H1 (cell line): ENCODE results near the gene GAS6. TPM values are rescaled to one million over a fixed set of nuclear protein-coding genes. Genes with fewer than 3 reads are reported as not detected.

Experiments used
- CTCF ChIA-PET: fragments of 300-600 bp; sonication (Branson Sonifier 250); formaldehyde crosslinking; loops from one replicate; lab custom pipeline; 2021; ENCODE audit not compliant: partially characterized antibody; lab: Charles Lee
- POLR2A ChIA-PET: fragments of 300-600 bp; sonication (Branson Sonifier 250); formaldehyde crosslinking; loops from one replicate; lab custom pipeline; 2021; ENCODE audit warnings: inconsistent platforms; ENCODE audit not compliant: partially characterized antibody; lab: Charles Lee
- DNase-seq, 2 experiments: peaks; one replicate each; pipeline versions ENCODE4 v3.0.0 to v3.0.0-alpha.2; 2010 to 2022; ENCODE audit warnings: low spot score in 2 of 2, low read depth in 1 of 2, mixed read lengths in 1 of 2
- FAIRE-seq: peaks from 2 replicates; lab custom pipeline; 2011; peaks lifted over from hg19 to GRCh38; lab: Jason Lieb, UNC
- H2AFZ ChIP-seq: 2 replicates; pipeline ENCODE4 v1.8.1; 2012; ENCODE audit warnings: low read length, inconsistent platforms
- H2AK5ac ChIP-seq: 2 replicates; pipeline ENCODE4 v1.6.1; 2013; ENCODE audit warnings: low read depth, low read length
- H2BK120ac ChIP-seq: replicated peaks from 2 replicates; pipeline ENCODE3; 2013; ENCODE audit warnings: low read depth, low read length, inconsistent platforms
- H2BK12ac ChIP-seq: 2 replicates; pipeline ENCODE4 v1.6.1; 2013; ENCODE audit warnings: low read depth, low read length
- H2BK15ac ChIP-seq: 2 replicates; pipeline ENCODE4 v1.6.1; 2013; ENCODE audit warnings: low read length
- H2BK20ac ChIP-seq: 2 replicates; pipeline ENCODE4 v1.6.1; 2013; ENCODE audit warnings: low read length
- H2BK5ac ChIP-seq: 2 replicates; pipeline ENCODE4 v1.6.1; 2013; ENCODE audit warnings: low read depth, low read length
- H3K14ac ChIP-seq: 2 replicates; pipeline ENCODE4 v1.6.1; 2013; ENCODE audit warnings: inconsistent platforms; ENCODE audit not compliant: insufficient read length
- H3K18ac ChIP-seq: 2 replicates; pipeline ENCODE4 v1.6.1; 2013; ENCODE audit warnings: low read length; ENCODE audit errors: extremely low read depth
- H3K23ac ChIP-seq: 2 replicates; pipeline ENCODE4 v1.6.1; 2013; ENCODE audit warnings: inconsistent platforms; ENCODE audit not compliant: insufficient read length
- H3K23me2 ChIP-seq: 2 replicates; pipeline ENCODE4 v1.6.1; 2013; ENCODE audit warnings: low read depth, low read length
- H3K27ac ChIP-seq: 2 replicates; pipeline ENCODE4 v1.6.1; 2011; ENCODE audit warnings: low read depth, low read length, inconsistent platforms
- H3K27me3 ChIP-seq, 4 experiments: replicated peaks in 1 of 4; 1 replicate in 1 of 4; 2 replicates in 3 of 4; pipeline versions ENCODE4 v1.6.1 to v1.8.1; 2011 to 2013; ENCODE audit warnings: low read length in 3 of 4, mild to moderate bottlenecking in 3 of 4, inconsistent platforms in 2 of 4, mixed read lengths in 2 of 4, moderate library complexity in 1 of 4; ENCODE audit not compliant: control insufficient read depth in 3 of 4, insufficient read depth in 3 of 4; ENCODE audit errors: extremely low read depth in 1 of 4
- H3K36me3 ChIP-seq, 4 experiments: 2 replicates each; pipeline versions ENCODE4 v1.6.1 to v1.8.1; 2011 to 2013; ENCODE audit warnings: mild to moderate bottlenecking in 4 of 4, low read length in 3 of 4, moderate library complexity in 2 of 4, control low read depth in 1 of 4, inconsistent platforms in 1 of 4; ENCODE audit not compliant: insufficient read depth in 4 of 4, control insufficient read depth in 2 of 4
- H3K4ac ChIP-seq: replicated peaks from 2 replicates; pipeline ENCODE3; 2013; ENCODE audit warnings: low read length, low read depth, mixed read lengths, inconsistent platforms; ENCODE audit not compliant: insufficient read length
- H3K4me1 ChIP-seq, 4 experiments: replicated peaks in 1 of 4; 1 replicate in 1 of 4; 2 replicates in 3 of 4; pipeline versions ENCODE4 v1.6.1 to v1.8.1; 2011 to 2013; ENCODE audit warnings: low read length in 3 of 4, inconsistent platforms in 2 of 4, mixed read lengths in 1 of 4; ENCODE audit not compliant: insufficient read depth in 4 of 4, control insufficient read depth in 3 of 4
- H3K4me2 ChIP-seq, 2 experiments: 2 replicates each; pipeline versions ENCODE4 v1.6.1 to v1.8.1; 2011 to 2013; ENCODE audit warnings: low read depth in 2 of 2, low read length in 2 of 2, control low read depth in 1 of 2, inconsistent platforms in 1 of 2, mild to moderate bottlenecking in 1 of 2; ENCODE audit not compliant: insufficient read depth in 1 of 2
- H3K4me3 ChIP-seq, 4 experiments: fragments of 200-600, 300-600 bp in 1 of 4; sonication (generic), shearing (Covaris generic), sonication (Bioruptor Twin) in 1 of 4; 2 replicates each; pipeline versions ENCODE4 v1.5.1 to v1.8.1; 2011 to 2016; ENCODE audit warnings: low read length in 4 of 4, low read depth in 3 of 4, control low read depth in 2 of 4, inconsistent platforms in 2 of 4, mild to moderate bottlenecking in 2 of 4, mixed read lengths in 1 of 4, moderate library complexity in 1 of 4; ENCODE audit not compliant: insufficient read depth in 2 of 4; ENCODE audit errors: extremely low read depth in 1 of 4
- H3K56ac ChIP-seq: replicated peaks from 2 replicates; pipeline ENCODE3; 2013; ENCODE audit warnings: low read depth, mild to moderate bottlenecking, mixed read lengths, low read length, inconsistent platforms; ENCODE audit not compliant: insufficient read length
- H3K79me1 ChIP-seq: 2 replicates; pipeline ENCODE4 v1.6.1; 2013; ENCODE audit warnings: low read depth, low read length, control low read depth
- H3K79me2 ChIP-seq, 2 experiments: 2 replicates each; pipeline versions ENCODE4 v1.6.1 to v1.8.1; 2012 to 2013; ENCODE audit warnings: low read length in 2 of 2, mild to moderate bottlenecking in 2 of 2, inconsistent platforms in 1 of 2; ENCODE audit not compliant: insufficient read depth in 2 of 2, control insufficient read depth in 1 of 2
- H3K9ac ChIP-seq, 4 experiments: replicated peaks in 1 of 4; 1 replicate in 1 of 4; 2 replicates in 3 of 4; pipeline versions ENCODE4 v1.6.1 to v1.8.1; 2011 to 2013; ENCODE audit warnings: low read depth in 3 of 4, low read length in 3 of 4, control low read depth in 2 of 4, mild to moderate bottlenecking in 2 of 4, moderate library complexity in 2 of 4, inconsistent platforms in 1 of 4; ENCODE audit errors: extremely low read depth in 1 of 4
- H3K9me3 ChIP-seq, 2 experiments: 2 replicates each; pipeline versions ENCODE4 v1.6.1 to v1.8.1; 2012 to 2013; ENCODE audit warnings: mild to moderate bottlenecking in 2 of 2, moderate library complexity in 2 of 2, control low read depth in 1 of 2, inconsistent platforms in 1 of 2, low read depth in 1 of 2, low read length in 1 of 2, mixed read lengths in 1 of 2; ENCODE audit not compliant: insufficient read depth in 2 of 2
- H4K20me1 ChIP-seq, 2 experiments: replicated peaks in 1 of 2; 2 replicates each; pipeline versions ENCODE3 to v1.8.1; 2011 to 2013; ENCODE audit warnings: inconsistent platforms in 2 of 2, low read length in 2 of 2, mild to moderate bottlenecking in 1 of 2; ENCODE audit not compliant: insufficient read depth in 2 of 2, control insufficient read depth in 1 of 2
- H4K5ac ChIP-seq: 2 replicates; pipeline ENCODE4 v1.6.1; 2013; ENCODE audit warnings: low read length, low read depth, mixed read lengths, inconsistent platforms; ENCODE audit not compliant: insufficient read length
- H4K8ac ChIP-seq: 2 replicates; pipeline ENCODE4 v1.8.0; 2013; ENCODE audit warnings: mild to moderate bottlenecking, moderate library complexity, low read length, inconsistent platforms; ENCODE audit not compliant: insufficient read depth; ENCODE audit errors: extremely low read depth
- H4K91ac ChIP-seq: replicated peaks from 2 replicates; pipeline ENCODE3; 2013; ENCODE audit warnings: low read length, mixed read lengths, inconsistent platforms; ENCODE audit not compliant: insufficient read length
- ATF2 ChIP-seq: IDR thresholded peaks from 2 replicates; pipeline ENCODE4 v1.6.1; 2012; ENCODE audit warnings: low read length, inconsistent platforms
- BACH1 ChIP-seq: IDR thresholded peaks from 2 replicates; pipeline ENCODE4 v1.6.1; 2012; ENCODE audit warnings: low read length, improper control_type of control experiment
- BRCA1 ChIP-seq: IDR thresholded peaks from 2 replicates; pipeline ENCODE4 v1.6.1; 2012; ENCODE audit warnings: low read depth, low read length, improper control_type of control experiment
- FOSL1 ChIP-seq: IDR thresholded peaks from 2 replicates; pipeline ENCODE4 v1.6.1; 2011; ENCODE audit warnings: mild to moderate bottlenecking, low read depth, low read length, moderate library complexity; ENCODE audit not compliant: insufficient read depth
- GABPA ChIP-seq: IDR thresholded peaks from 2 replicates; pipeline ENCODE4 v1.6.1; 2011; ENCODE audit warnings: mild to moderate bottlenecking, low read length, moderate library complexity, borderline replicate concordance; ENCODE audit not compliant: insufficient read depth
- KDM5A ChIP-seq: fragments of 200-600 bp; IDR thresholded peaks from 2 replicates; pipeline ENCODE4 v1.7.1; 2012; ENCODE audit warnings: mild to moderate bottlenecking, low read length, inconsistent platforms, mixed read lengths
- PHF8 ChIP-seq: fragments of 200-600 bp; sonication (generic); conservative IDR thresholded peaks from 2 replicates; pipeline ENCODE4 v1.7.1; 2012; ENCODE audit warnings: low read depth, mild to moderate bottlenecking, inconsistent platforms, low read length, moderate library complexity
- RXRA ChIP-seq: IDR thresholded peaks from 2 replicates; pipeline ENCODE4 v1.6.1; 2011; ENCODE audit warnings: low read depth, mild to moderate bottlenecking, low read length, moderate library complexity; ENCODE audit not compliant: insufficient read depth
- SP2 ChIP-seq: IDR thresholded peaks from 2 replicates; pipeline ENCODE4 v1.6.1; 2012; ENCODE audit warnings: mild to moderate bottlenecking, low read length, inconsistent platforms
- SUZ12 ChIP-seq: fragments of 200-600 bp; sonication (generic); IDR thresholded peaks from 2 replicates; pipeline ENCODE4 v1.6.1; 2012; ENCODE audit warnings: mild to moderate bottlenecking, inconsistent platforms, low read length, moderate library complexity, mixed read lengths
- USF2 ChIP-seq: IDR thresholded peaks from 2 replicates; pipeline ENCODE4 v1.6.1; 2011; ENCODE audit warnings: low read length, improper control_type of control experiment
- WGBS, 2 experiments: shearing (Covaris generic) in 1 of 2; methylation state at CpG; one replicate each; pipeline versions ENCODE4 v1.1.6 to v1.1.7; 2013 to 2015; ENCODE audit warnings: low lambda C conversion rate in 2 of 2, mixed read lengths in 2 of 2, inconsistent platforms in 1 of 2, low coverage in 1 of 2, missing lambda C conversion rate in 1 of 2; ENCODE audit not compliant: insufficient replicate concordance in 2 of 2, insufficient coverage in 1 of 2, insufficient read length in 1 of 2; ENCODE audit errors: extremely low coverage in 1 of 2, missing lambda C conversion rate in 1 of 2; 5-methylcytosine and 5-hydroxymethylcytosine counted together
- polyA plus RNA-seq, 7 experiments: library from polyadenylated mRNA; depleted of rRNA in 3 of 7; stranded (reverse) in 5 of 7; unstranded in 2 of 7; fragments of >200 nt in 5 of 7; fragments of 200-250 nt in 2 of 7; gene quantifications; 1 replicate in 5 of 7; 2 replicates in 1 of 7; 4 replicates in 1 of 7; pipeline versions ENCODE4 v1.2.1 to v1.2.3, GENCODE V29; 2011 to 2013; ENCODE audit warnings: missing spikeins in 2 of 7, mixed read lengths in 2 of 7
- total RNA-seq: library from RNA; stranded (reverse); fragmentation: NEBNext Ultra II Directional; extraction: Animal tissue kit (Norgen Biotek cat#: 25700); gene quantifications from 2 replicates; pipeline ENCODE4 v1.2.1, GENCODE V29; 2021

GAS6 gene
- total and polyA plus RNA-seq, 2 of the 8 experiments (the other 6 are each of a cell fraction or from before 2014, with no cell fraction given), result 18.6 to 31.0 TPM

DNA sequence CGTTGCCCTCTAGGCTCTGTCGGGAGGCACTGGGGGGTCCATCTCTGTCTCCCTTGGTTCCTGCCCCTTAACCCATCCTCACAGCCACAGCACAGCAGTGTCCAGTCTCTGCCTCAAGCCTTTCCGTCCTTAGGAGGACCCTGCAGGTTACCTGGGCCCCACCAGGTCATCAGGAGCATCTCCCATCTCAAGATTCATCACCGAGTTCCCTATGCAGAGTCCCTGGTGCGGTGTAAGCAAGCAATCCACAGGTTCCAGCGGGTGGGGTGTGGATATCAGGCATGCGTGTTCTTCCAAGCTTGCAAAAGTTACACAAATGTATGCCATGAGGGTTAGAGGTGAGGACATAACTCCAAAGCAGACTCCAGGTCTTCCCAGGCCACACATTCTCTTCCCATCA is 20.9 kb upstream of the GAS6 start:
- no peaks in the 10 kb centered on the region for H3K36me3 ChIP-seq
- no peak overlapping the region for H4K91ac ChIP-seq
- H3K9ac ChIP-seq, result no peak overlapping the region
- no peak overlapping the region for H2AK5ac ChIP-seq
- H3K9me3 ChIP-seq, result peaks cover 0 to 3% of the 10 kb centered on the region in 2 experiments; a peak in 1 of 4 replicates
- H3K4me2 ChIP-seq, result no peak overlapping the region
- H2AFZ ChIP-seq, result no peak overlapping the region
- no peak overlapping the region for H3K23ac ChIP-seq
- WGBS, 2 experiments, result 97% methylated on average over 7 of the region's 7 CpGs; no CpG with 5 or more reads in 1 of the 2 experiments
- H4K20me1 ChIP-seq, result no peaks in the 10 kb centered on the region
- H3K79me2 ChIP-seq, result no peaks in the 10 kb centered on the region
- no peaks in the 10 kb centered on the region for H3K79me1 ChIP-seq
- no peak overlapping the region for H3K18ac ChIP-seq
- no peak for FAIRE-seq
- no peak overlapping the region for H3K4me3 ChIP-seq
- H3K27me3 ChIP-seq, result no peaks in the 10 kb centered on the region
- no peak overlapping the region for H3K4ac ChIP-seq
- no peak for DNase-seq
- H2BK15ac ChIP-seq, result no peak overlapping the region
- no peak overlapping the region; the same call in 1 of the 2 replicates for H4K8ac ChIP-seq
- no peak overlapping the region for H3K56ac ChIP-seq
- H2BK5ac ChIP-seq, result no peak overlapping the region
- H3K23me2 ChIP-seq, result no peaks in the 10 kb centered on the region
- no peak overlapping the region for H2BK120ac ChIP-seq
- POLR2A ChIA-PET, result no interaction called here
- no peak overlapping the region for H2BK20ac ChIP-seq
- no peak overlapping the region for H3K14ac ChIP-seq
- CTCF ChIA-PET, result no interaction called here
- H3K27ac ChIP-seq, result no peak overlapping the region
- H3K4me1 ChIP-seq, result peaks cover 0 to 5% (median 0%) of the 10 kb centered on the region in 4 experiments; a peak in 1 of 7 replicates
- H2BK12ac ChIP-seq, result no peak overlapping the region
- H4K5ac ChIP-seq, result no peak overlapping the region
- no peak for TF ChIP-seq FOSL1
- no peak for TF ChIP-seq BRCA1
- no peak for TF ChIP-seq ATF2
- no peak for TF ChIP-seq RXRA
- TF ChIP-seq GABPA, result no peak
- no peak for TF ChIP-seq KDM5A
- TF ChIP-seq PHF8, result no peak
- no peak for TF ChIP-seq SP2
- no peak for TF ChIP-seq SUZ12
- TF ChIP-seq USF2, result no peak
- no peak for TF ChIP-seq BACH1
